ENCODE measurements around the gene ICAM2. TPM values are rescaled to one million over a fixed set of nuclear protein-coding genes. Genes with fewer than 3 reads are reported as not detected.
"Not testable (repeated sequence)": the region's sequence is repeated elsewhere in the genome, so short reads cannot be mapped to it uniquely, and the experiment has no call there.

Gene ICAM2
- total RNA-seq, 4 donors from 2014 or later, result 39.7 to 82.4 (median 56.3) TPM

DNA sequence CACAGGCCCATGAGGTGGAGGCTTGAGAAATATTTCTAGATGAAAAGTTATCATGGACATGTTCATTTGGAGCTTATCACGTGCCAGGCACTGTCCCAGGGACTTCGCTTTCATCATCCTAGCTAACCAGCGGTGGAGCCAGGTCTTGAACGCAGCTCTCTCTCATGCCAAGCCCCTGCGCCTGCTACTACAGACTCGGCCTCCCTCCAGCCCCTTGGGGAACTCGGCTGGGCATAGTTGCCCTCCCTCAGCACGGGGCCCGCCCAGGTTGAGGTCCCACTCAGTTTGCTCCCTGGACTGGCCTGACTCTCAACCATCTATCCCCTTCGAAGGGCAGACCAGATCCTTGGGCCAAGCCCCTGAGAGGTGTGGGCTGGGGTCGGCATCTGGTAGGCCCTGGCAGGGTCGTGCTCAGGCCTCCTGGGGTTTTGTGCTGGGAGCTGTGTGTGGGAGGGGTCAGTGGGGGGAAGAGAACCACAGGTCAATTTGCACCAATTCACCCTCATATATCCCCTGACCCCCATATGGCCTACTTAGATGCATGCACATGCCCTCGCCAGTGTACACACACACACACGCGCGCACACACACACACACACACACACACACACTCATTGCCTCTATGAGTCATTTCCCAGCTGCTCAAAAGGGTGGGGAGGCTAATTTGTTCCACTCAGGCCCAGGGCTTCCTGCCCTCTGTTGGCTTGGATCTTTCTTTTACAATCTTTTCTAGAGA is 35.6 kb downstream of the ICAM2 start:
- intact Hi-C loops (cut with DNase I; ENCODE audit: low total_unique reads) (loop anchor here (5.0 to 10.0 kb wide), 3 partner anchors 143 to 210 kb away; partner anchors contain the start of genes CCDC47, DDX42 and SMARCD2), in situ Hi-C loops (cut with MboI; ENCODE audit: low sequenced_read_pairs in 4 of 4) (no loop called here)
- DNase-seq (peak; percentile 84 to 94), ATAC-seq (peak; percentile 54 to 55)
- H3K36me3 ChIP-seq, result no peaks in the 10 kb centered on the region
- H3K27me3 ChIP-seq, result no peaks in the 10 kb centered on the region
- TF ChIP-seq POLR2A (IDR thresholded peaks at IDR 0.05), result peak; percentile 36 to 44
- TF ChIP-seq, protein P1, sequence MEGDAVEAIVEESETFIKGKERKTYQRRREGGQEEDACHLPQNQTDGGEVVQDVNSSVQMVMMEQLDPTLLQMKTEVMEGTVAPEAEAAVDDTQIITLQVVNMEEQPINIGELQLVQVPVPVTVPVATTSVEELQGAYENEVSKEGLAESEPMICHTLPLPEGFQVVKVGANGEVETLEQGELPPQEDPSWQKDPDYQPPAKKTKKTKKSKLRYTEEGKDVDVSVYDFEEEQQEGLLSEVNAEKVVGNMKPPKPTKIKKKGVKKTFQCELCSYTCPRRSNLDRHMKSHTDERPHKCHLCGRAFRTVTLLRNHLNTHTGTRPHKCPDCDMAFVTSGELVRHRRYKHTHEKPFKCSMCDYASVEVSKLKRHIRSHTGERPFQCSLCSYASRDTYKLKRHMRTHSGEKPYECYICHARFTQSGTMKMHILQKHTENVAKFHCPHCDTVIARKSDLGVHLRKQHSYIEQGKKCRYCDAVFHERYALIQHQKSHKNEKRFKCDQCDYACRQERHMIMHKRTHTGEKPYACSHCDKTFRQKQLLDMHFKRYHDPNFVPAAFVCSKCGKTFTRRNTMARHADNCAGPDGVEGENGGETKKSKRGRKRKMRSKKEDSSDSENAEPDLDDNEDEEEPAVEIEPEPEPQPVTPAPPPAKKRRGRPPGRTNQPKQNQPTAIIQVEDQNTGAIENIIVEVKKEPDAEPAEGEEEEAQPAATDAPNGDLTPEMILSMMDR (IDR thresholded peaks at IDR 0.05 in 4 of 5, conservative IDR thresholded peaks at IDR 0.05 in 1 of 5), result peak in 1 of 5 experiments; percentile 3
- H3K4me3 ChIP-seq, result peak overlapping the region in 2 of 4 donors; percentile 4 to 23
- peak overlapping the region; percentile 98 to 100 (median 99) for H3K27ac ChIP-seq
- peaks cover 75 to 76% of the 10 kb centered on the region in 2 donors for H3K4me1 ChIP-seq
- H3K9me3 ChIP-seq, result no peaks in the 10 kb centered on the region

DNA sequence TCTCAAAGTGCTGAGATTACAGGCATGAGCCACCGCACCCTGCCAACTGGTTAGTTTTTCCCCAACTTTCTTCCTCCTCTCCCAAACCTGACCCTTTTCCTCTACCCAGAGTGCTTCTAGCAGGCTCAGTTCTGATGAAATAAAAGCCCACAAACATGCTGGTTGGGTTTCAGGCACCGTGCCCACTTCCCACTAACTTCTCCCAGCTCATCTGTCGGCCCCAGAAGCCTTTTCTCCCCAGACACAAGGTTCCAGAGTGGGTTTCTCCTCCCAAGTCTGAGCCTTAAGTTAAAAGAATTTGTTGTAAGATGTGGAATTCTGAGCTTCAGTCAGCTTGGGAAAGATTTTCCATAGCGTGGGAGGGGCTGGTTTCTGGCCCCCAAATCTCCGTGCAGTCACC is 36.2 kb downstream of the ICAM2 start:
- no peak for TF ChIP-seq POLR2A (IDR thresholded peaks at IDR 0.05)
- TF ChIP-seq, protein P1 (IDR thresholded peaks at IDR 0.05 in 4 of 5, conservative IDR thresholded peaks at IDR 0.05 in 1 of 5), result no peak

DNA sequence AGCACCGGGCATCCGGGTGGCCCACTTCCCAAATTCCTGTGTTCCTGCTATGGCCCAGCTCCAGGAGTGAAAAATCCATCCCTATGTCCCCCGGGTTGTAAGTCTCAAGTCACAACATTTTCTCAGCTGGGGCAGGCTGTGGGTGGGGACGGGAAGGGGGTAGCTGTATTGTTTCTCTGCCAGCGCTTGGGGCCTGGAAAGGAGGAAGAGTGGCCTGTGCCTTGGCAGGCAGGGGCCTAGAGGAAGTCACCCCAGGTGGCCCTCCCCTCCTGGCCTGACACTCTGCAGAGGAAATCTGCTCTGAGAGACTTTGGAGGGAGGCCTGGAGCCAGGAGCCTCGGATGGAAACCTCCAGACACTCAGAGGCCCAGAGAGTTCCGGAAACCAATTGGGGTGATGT is 37.1 kb downstream of the ICAM2 start:
- TF ChIP-seq POLR2A (IDR thresholded peaks at IDR 0.05), result no peak
- TF ChIP-seq, protein P1 (IDR thresholded peaks at IDR 0.05 in 4 of 5, conservative IDR thresholded peaks at IDR 0.05 in 1 of 5), result no peak
- ATAC-seq (no peak), DNase-seq (peak in 1 of 2 donors; percentile 49)
- Histone ChIP-seq H3K36me3 (no peaks in the 10 kb centered on the region), H3K27me3 (no peaks in the 10 kb centered on the region), H3K27ac (peak overlapping the region; percentile 98 to 100 (median 99)), H3K4me3 (peak overlapping the region in 1 of 4 donors; percentile 4), H3K9me3 (no peaks in the 10 kb centered on the region), H3K4me1 (peaks cover 86 to 88% of the 10 kb centered on the region in 2 donors)
- intact Hi-C loops (cut with DNase I; ENCODE audit: low total_unique reads), result loop anchor here (10.0 kb wide), 1 partner anchor 209 kb away; the partner anchor contains the start of genes CCDC47 and DDX42
- in situ Hi-C loops (cut with MboI; ENCODE audit: low sequenced_read_pairs in 4 of 4), result no loop called here

More for the DNA sequence above, 36.2 kb downstream of the ICAM2 start:
- Histone ChIP-seq H3K4me3 (peak overlapping the region in 1 of 4 donors; percentile 4), H3K4me1 (peaks cover 77 to 79% of the 10 kb centered on the region in 2 donors), H3K27ac (peak overlapping the region; percentile 98 to 100 (median 99)), H3K27me3 (no peaks in the 10 kb centered on the region), H3K9me3 (no peaks in the 10 kb centered on the region), H3K36me3 (no peaks in the 10 kb centered on the region)
- intact Hi-C loops (cut with DNase I; ENCODE audit: low total_unique reads) (loop anchor here (10.0 kb wide), 1 partner anchor 209 kb away; the partner anchor contains the start of genes CCDC47 and DDX42), in situ Hi-C loops (cut with MboI; ENCODE audit: low sequenced_read_pairs in 4 of 4) (no loop called here)
- DNase-seq, result peak in 1 of 2 donors; percentile 70
- peak in 1 of 2 donors; percentile 8 for ATAC-seq

DNA sequence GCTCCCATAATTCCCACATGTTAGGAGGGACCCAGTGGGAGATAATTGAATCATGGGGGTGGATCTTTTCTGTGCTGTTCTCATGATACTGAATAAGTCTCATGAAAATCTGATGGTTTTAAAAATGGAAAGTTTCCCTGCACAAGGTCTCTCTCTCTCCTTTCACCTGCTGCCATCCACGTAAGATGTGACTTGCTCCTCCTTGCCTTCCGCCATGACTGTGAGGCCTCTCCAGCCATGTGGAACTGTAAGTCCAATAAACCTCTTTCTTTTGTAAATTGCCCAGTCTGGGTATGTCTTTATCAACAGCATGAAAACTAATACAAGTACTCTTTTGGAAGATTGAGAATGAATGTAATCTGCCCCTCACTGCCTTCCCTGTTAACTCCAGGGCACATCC is 37.8 kb downstream of the ICAM2 start:
- intact Hi-C loops (cut with DNase I; ENCODE audit: low total_unique reads), result loop anchor here (10.0 kb wide), 1 partner anchor 208 kb away; the partner anchor contains the start of genes CCDC47 and DDX42
- H3K27ac ChIP-seq, result peak overlapping the region; percentile 98 to 100 (median 99)
- ATAC-seq; H3K27me3 ChIP-seq; DNase-seq; H3K4me3 ChIP-seq; H3K36me3 ChIP-seq; in situ Hi-C loops (cut with MboI; ENCODE audit: low sequenced_read_pairs in 4 of 4); H3K9me3 ChIP-seq: not testable (repeated sequence)
- H3K4me1 ChIP-seq, result peaks cover 88 to 89% of the 10 kb centered on the region in 2 donors
